OCI-LY1 (cell line): ENCODE results near the gene PACRG.

Experiments
- EZH2 ChIP-seq: fragments of 200-600 bp; sonication (generic), shearing (Covaris generic); IDR thresholded peaks from 2 replicates; pipeline ENCODE4 v1.8.0; 2017; ENCODE audit warnings: borderline replicate concordance, mixed run types, mild to moderate bottlenecking, antibody characterized with exemption, low read length, moderate library complexity, mixed read lengths
- TF ChIP-seq, protein P1 (sequence below): fragments of 200-600 bp; sonication (generic), shearing (Covaris generic); IDR thresholded peaks from 2 replicates; pipeline ENCODE4 v1.5.1; 2017; ENCODE audit warnings: mild to moderate bottlenecking, antibody characterized with exemption, low read length, moderate library complexity, mixed read lengths

DNA sequence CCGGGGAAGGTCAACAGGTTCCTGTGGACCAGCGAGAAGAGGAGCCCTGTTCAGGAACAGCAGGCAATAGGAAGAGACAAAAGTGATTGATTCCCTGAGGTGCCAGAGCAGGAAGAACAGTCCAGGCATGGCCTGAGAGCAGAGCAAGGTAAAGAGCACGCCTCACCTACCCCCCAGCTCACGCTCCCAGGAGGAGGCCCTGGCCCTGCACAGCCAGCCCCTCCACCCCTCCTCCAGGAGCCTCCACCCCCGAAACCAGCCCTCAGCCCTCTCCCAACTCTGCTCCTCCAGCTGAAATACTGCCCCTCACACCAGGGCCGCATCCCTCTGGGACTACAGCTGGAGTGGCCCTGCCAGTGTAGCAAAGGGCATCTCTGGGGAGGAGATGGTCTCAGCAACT, 504.9 kb downstream of the PACRG start:
- TF ChIP-seq, protein P1, sequence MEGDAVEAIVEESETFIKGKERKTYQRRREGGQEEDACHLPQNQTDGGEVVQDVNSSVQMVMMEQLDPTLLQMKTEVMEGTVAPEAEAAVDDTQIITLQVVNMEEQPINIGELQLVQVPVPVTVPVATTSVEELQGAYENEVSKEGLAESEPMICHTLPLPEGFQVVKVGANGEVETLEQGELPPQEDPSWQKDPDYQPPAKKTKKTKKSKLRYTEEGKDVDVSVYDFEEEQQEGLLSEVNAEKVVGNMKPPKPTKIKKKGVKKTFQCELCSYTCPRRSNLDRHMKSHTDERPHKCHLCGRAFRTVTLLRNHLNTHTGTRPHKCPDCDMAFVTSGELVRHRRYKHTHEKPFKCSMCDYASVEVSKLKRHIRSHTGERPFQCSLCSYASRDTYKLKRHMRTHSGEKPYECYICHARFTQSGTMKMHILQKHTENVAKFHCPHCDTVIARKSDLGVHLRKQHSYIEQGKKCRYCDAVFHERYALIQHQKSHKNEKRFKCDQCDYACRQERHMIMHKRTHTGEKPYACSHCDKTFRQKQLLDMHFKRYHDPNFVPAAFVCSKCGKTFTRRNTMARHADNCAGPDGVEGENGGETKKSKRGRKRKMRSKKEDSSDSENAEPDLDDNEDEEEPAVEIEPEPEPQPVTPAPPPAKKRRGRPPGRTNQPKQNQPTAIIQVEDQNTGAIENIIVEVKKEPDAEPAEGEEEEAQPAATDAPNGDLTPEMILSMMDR: no peak
- no peak for TF ChIP-seq EZH2
